ENCODE measurements around the gene ZNF334. TPM values are rescaled to one million over a fixed set of nuclear protein-coding genes. Genes with fewer than 3 reads are reported as not detected.

Gene ZNF334
- total RNA-seq, 1 experiment from 2014 or later: 18.7 TPM

DNA sequence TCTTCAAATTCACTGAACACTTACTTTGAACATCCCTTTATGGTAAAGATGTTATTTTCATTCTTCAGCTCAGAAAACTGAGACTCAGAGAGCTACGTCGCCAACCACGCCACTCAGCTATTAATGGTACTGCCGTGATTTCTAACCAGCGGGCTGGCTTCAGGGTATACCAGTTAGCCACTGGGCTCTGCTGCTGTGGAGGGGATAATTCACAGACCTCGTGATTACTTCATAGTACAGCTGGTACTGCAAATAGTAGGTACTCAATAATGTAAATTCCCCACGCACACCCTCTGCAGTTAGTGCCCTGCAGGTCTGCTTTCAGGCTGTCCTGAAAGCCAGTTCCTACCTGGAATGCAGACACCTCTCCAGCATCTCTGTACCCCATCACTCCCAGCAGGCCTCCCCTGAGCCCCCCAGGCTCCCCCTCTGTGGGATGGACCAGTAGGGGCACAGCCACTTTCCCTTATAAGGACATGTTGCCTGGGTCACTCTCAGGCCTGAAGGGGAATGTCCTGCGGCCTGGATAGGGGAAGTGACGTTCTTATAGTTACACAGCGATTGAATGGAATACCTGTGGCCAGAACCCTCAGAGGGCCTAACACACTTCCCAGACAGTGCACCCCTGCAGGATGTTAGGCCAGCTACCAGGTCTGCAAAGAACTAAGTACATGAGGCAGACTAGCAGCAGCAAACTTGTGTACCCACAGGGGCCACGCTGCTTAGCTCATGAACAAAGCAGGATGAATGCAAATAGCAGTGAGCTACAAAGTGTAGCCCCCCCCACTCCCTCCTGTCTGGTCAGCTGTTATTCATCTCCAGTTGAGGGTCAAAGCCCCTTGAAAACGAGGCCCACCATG is 38.4 kb upstream of the ZNF334 start (continued):
- TF ChIP-seq, protein P1, sequence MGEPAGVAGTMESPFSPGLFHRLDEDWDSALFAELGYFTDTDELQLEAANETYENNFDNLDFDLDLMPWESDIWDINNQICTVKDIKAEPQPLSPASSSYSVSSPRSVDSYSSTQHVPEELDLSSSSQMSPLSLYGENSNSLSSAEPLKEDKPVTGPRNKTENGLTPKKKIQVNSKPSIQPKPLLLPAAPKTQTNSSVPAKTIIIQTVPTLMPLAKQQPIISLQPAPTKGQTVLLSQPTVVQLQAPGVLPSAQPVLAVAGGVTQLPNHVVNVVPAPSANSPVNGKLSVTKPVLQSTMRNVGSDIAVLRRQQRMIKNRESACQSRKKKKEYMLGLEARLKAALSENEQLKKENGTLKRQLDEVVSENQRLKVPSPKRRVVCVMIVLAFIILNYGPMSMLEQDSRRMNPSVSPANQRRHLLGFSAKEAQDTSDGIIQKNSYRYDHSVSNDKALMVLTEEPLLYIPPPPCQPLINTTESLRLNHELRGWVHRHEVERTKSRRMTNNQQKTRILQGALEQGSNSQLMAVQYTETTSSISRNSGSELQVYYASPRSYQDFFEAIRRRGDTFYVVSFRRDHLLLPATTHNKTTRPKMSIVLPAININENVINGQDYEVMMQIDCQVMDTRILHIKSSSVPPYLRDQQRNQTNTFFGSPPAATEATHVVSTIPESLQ (CRISPR knock-in tag; IDR thresholded peaks at IDR 0.05): no peak
- TF ChIP-seq GABPB1 (CRISPR knock-in tag; IDR thresholded peaks at IDR 0.05): no peak
- TF ChIP-seq, protein P2, sequence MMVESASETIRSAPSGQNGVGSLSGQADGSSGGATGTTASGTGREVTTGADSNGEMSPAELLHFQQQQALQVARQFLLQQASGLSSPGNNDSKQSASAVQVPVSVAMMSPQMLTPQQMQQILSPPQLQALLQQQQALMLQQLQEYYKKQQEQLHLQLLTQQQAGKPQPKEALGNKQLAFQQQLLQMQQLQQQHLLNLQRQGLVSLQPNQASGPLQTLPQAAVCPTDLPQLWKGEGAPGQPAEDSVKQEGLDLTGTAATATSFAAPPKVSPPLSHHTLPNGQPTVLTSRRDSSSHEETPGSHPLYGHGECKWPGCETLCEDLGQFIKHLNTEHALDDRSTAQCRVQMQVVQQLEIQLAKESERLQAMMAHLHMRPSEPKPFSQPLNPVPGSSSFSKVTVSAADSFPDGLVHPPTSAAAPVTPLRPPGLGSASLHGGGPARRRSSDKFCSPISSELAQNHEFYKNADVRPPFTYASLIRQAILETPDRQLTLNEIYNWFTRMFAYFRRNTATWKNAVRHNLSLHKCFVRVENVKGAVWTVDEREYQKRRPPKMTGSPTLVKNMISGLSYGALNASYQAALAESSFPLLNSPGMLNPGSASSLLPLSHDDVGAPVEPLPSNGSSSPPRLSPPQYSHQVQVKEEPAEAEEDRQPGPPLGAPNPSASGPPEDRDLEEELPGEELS (CRISPR knock-in tag; IDR thresholded peaks at IDR 0.05): no peak
- no peak for TF ChIP-seq OVOL2 (CRISPR knock-in tag; IDR thresholded peaks at IDR 0.05; ENCODE audit: borderline replicate concordance)

DNA sequence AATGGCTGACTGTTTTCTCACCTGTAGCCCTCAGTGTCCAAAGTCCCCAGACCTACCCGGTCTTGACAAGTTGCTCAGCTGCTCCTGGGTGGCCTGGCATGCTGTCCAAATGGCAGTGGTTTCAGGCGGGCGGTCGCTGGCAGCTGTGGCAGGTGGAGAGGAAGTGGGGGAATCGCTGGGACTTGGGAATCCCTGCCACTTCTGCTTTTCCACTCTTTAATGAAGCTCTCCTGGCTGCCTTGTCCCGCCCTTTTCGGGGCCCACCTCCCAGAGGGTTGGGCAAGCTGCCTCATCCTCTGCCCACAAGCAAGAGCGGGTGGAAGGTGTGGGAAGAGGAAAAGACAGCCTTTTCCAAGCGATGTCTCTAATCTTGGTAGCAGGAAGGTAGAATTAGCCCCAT is 37.1 kb upstream of the ZNF334 start, which contains the start of gene OCSTAMP:
Gene OCSTAMP (minus strand): TSS at position 194 of the 400 bp plus-strand sequence. CDS start 94 bp downstream, at position 100.
- TF ChIP-seq, protein P3, sequence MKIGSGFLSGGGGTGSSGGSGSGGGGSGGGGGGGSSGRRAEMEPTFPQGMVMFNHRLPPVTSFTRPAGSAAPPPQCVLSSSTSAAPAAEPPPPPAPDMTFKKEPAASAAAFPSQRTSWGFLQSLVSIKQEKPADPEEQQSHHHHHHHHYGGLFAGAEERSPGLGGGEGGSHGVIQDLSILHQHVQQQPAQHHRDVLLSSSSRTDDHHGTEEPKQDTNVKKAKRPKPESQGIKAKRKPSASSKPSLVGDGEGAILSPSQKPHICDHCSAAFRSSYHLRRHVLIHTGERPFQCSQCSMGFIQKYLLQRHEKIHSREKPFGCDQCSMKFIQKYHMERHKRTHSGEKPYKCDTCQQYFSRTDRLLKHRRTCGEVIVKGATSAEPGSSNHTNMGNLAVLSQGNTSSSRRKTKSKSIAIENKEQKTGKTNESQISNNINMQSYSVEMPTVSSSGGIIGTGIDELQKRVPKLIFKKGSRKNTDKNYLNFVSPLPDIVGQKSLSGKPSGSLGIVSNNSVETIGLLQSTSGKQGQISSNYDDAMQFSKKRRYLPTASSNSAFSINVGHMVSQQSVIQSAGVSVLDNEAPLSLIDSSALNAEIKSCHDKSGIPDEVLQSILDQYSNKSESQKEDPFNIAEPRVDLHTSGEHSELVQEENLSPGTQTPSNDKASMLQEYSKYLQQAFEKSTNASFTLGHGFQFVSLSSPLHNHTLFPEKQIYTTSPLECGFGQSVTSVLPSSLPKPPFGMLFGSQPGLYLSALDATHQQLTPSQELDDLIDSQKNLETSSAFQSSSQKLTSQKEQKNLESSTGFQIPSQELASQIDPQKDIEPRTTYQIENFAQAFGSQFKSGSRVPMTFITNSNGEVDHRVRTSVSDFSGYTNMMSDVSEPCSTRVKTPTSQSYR (CRISPR knock-in tag; IDR thresholded peaks at IDR 0.05): no peak
- 0 out of 2 replicates have a peak, but pooled peaks have one; percentile 29 for TF ChIP-seq FOXP1 (CRISPR knock-in tag; IDR thresholded peaks at IDR 0.05; ENCODE audit: borderline replicate concordance)
- no peak for ATAC-seq
- Mint-ChIP-seq H3K27me3 (ENCODE audit: low read depth) (no peaks in the 10 kb centered on the region), H3K9me3 (no peaks in the 10 kb centered on the region), H3K36me3 (no peaks in the 10 kb centered on the region), H3K4me3 (no peak within 1 kb of the TSS), H3K27ac (peak within 1 kb of the TSS; percentile 71; the same call in 1 of the 2 replicates), H3K4me1 (peaks cover 47% of the 10 kb centered on the region)
- POLR2A ChIA-PET: no interaction called here
- no peak for DNase-seq (ENCODE audit: low spot score)
- CTCF ChIA-PET: interaction anchor here (1.0 to 3.7 kb wide), 7 partner anchors 11 to 72 kb away, joined by 3 to 38 read pairs (median 5); partner anchors contain the start of gene ZNF334

DNA sequence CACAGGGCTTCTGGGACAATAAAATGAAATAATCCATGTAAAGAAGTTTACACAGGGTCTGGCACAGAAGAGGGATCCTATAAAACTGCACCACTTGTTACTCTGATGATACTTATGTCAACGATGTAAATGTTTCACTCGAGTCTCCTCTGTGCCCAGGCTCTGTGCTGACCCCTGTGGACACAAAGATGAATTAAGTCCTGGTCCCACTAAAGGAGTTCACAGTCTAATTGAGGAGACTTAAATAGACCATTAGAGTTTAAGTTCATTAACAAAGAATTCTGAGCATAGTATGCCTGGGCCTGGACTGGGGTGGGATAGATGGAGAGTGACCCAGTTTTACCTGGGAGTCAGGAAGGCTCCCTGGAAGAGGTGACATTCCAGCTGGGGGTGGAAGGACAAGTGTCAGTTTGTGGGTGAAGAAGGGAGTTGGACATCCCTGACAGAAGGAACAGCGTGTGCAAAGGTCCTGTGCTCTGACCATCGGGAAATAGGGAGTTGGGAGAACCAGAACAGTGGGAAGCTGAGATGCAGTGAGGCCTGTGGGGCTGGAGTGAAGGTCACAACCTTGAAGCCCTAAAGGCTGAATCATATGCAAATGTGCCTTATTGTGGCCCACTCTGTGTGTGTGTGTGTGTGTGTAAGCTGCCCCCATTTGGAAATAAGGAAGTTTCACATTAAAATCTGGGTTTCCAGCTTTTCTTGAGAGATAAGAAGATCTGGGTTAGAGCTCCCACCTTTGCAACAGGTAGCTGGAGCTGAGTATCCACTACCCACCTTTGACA is 36.0 kb upstream of the ZNF334 start:
- no peak overlapping the region for H3K4me3 Mint-ChIP-seq
- no peaks in the 10 kb centered on the region for H3K36me3 Mint-ChIP-seq
- no peak for ATAC-seq
- H3K27me3 Mint-ChIP-seq (ENCODE audit: low read depth): no peaks in the 10 kb centered on the region
- DNase-seq (ENCODE audit: low spot score): no peak
- no peaks in the 10 kb centered on the region for H3K9me3 Mint-ChIP-seq
- H3K27ac Mint-ChIP-seq: no peak overlapping the region
- CTCF ChIA-PET: interaction anchor here (0.7 to 1.8 kb wide), 7 partner anchors 10 to 73 kb away, joined by 3 to 8 read pairs (median 5); partner anchors contain the start of gene ZNF334
- peaks cover 36% of the 10 kb centered on the region for H3K4me1 Mint-ChIP-seq
- POLR2A ChIA-PET: no interaction called here
- TF ChIP-seq FOXJ3 (CRISPR knock-in tag; IDR thresholded peaks at IDR 0.05; ENCODE audit: borderline replicate concordance) (no peak), PRRX2 (CRISPR knock-in tag; IDR thresholded peaks at IDR 0.05) (no peak), ZNF396 (CRISPR knock-in tag; IDR thresholded peaks at IDR 0.05; ENCODE audit: borderline replicate concordance) (no peak), IRF2 (CRISPR knock-in tag; IDR thresholded peaks at IDR 0.05; ENCODE audit: borderline replicate concordance, low read depth) (no peak), ZNF423 (CRISPR knock-in tag; IDR thresholded peaks at IDR 0.05) (no peak), ZNF416 (CRISPR knock-in tag; IDR thresholded peaks at IDR 0.05) (no peak), ZNF219 (CRISPR knock-in tag; IDR thresholded peaks at IDR 0.05; ENCODE audit: borderline replicate concordance) (no peak)
- TF ChIP-seq, protein P4, sequence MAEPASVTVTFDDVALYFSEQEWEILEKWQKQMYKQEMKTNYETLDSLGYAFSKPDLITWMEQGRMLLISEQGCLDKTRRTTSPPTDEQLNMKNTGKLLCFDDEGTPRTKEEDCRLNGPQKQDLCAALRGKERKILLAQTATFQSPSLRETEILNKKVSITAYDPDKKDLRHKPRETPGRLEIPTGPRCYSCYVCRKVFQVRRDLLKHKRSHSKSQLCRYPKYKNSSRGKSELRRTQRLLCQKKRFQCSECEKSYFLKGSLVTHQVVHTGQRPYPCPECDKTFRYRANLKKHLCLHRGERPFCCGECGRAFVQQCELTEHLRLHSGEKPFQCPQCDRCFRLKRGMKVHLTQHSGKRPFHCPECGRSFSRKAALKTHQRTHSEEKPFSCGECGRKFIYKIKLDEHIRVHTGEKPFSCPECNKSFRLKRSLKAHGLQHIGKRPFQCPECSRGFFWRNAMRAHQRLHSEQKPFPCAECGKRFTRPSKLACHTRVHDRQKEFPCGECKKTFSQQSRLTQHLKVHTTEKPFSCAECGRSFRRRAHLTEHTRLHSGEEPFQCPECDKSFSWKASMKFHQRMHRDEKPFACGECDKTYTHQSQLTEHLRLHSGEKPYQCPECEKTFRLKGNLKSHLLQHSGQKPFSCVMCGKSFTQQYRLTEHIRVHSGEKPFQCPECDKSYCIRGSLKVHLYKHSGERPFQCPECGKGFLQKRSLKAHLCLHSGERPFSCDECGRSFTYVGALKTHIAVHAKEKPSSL (CRISPR knock-in tag; conservative IDR thresholded peaks at IDR 0.05): no peak
- TF ChIP-seq, protein P5, sequence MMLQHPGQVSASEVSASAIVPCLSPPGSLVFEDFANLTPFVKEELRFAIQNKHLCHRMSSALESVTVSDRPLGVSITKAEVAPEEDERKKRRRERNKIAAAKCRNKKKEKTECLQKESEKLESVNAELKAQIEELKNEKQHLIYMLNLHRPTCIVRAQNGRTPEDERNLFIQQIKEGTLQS (CRISPR knock-in tag; conservative IDR thresholded peaks at IDR 0.05): no peak
- TF ChIP-seq, protein P6, sequence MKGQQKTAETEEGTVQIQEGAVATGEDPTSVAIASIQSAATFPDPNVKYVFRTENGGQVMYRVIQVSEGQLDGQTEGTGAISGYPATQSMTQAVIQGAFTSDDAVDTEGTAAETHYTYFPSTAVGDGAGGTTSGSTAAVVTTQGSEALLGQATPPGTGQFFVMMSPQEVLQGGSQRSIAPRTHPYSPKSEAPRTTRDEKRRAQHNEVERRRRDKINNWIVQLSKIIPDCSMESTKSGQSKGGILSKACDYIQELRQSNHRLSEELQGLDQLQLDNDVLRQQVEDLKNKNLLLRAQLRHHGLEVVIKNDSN (CRISPR knock-in tag; IDR thresholded peaks at IDR 0.05): no peak
- TF ChIP-seq, protein P7, sequence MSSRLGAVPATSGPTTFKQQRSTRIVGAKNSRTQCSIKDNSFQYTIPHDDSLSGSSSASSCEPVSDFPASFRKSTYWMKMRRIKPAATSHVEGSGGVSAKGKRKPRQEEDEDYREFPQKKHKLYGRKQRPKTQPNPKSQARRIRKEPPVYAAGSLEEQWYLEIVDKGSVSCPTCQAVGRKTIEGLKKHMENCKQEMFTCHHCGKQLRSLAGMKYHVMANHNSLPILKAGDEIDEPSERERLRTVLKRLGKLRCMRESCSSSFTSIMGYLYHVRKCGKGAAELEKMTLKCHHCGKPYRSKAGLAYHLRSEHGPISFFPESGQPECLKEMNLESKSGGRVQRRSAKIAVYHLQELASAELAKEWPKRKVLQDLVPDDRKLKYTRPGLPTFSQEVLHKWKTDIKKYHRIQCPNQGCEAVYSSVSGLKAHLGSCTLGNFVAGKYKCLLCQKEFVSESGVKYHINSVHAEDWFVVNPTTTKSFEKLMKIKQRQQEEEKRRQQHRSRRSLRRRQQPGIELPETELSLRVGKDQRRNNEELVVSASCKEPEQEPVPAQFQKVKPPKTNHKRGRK (CRISPR knock-in tag; IDR thresholded peaks at IDR 0.05; ENCODE audit: borderline replicate concordance): no peak
